PC-9 (cell line): ENCODE measurements around the gene GRAP. TPM values are rescaled to one million over a fixed set of nuclear protein-coding genes. Genes with fewer than 3 reads are reported as not detected.

ENCODE experiments used
- BruUV-seq: library from RNA; stranded (reverse); fragments of 400-500 nt; replicated peaks from 2 replicates; lab custom pipeline; 2021; lab: Mats Ljungman, UMichigan
- CTCF ChIA-PET: fragments of 300-600 bp; sonication (Branson Sonifier 250); formaldehyde crosslinking; loops from one replicate; lab custom pipeline; 2022; ENCODE audit warnings: antibody characterized with exemption; lab: Charles Lee
- POLR2A ChIA-PET: fragments of 300-600 bp; sonication (Branson Sonifier 250); formaldehyde crosslinking; loops from one replicate; lab custom pipeline; 2022; ENCODE audit warnings: antibody characterized with exemption; ENCODE audit not compliant: unreplicated experiment; lab: Charles Lee
- DNase-seq, 2 experiments: peaks; one replicate each; pipeline versions ENCODE4 v3.0.0 to v3.0.0-alpha.2; 2015 to 2022; ENCODE audit warnings: mixed read lengths in 1 of 2
- H2AFZ ChIP-seq: fragments of 200-600 bp; sonication (generic); 2 replicates; pipeline ENCODE4 v1.8.1; 2017; ENCODE audit warnings: antibody characterized with exemption
- H3F3A ChIP-seq: fragments of 200-600 bp; sonication (generic); 2 replicates; pipeline ENCODE4 v1.8.1; 2017; ENCODE audit warnings: antibody characterized with exemption, mild to moderate bottlenecking, low read depth; ENCODE audit not compliant: insufficient read depth
- H3K27ac ChIP-seq: fragments of 200-600 bp; sonication (generic); 2 replicates; pipeline ENCODE4 v1.6.1; 2016; ENCODE audit warnings: mixed run types
- H3K27me3 ChIP-seq: fragments of 200-600 bp; sonication (generic); 2 replicates; pipeline ENCODE4 v1.6.1; 2016; ENCODE audit warnings: low read depth, mixed run types; ENCODE audit not compliant: insufficient read depth
- H3K36me3 ChIP-seq: fragments of 200-600 bp; sonication (generic); 2 replicates; pipeline ENCODE4 v1.6.1; 2016; ENCODE audit warnings: low read depth, mixed run types
- H3K4me1 ChIP-seq: fragments of 200-600 bp; sonication (generic); replicated peaks from 2 replicates; pipeline ENCODE4 v1.6.1; 2016; ENCODE audit warnings: mixed run types; ENCODE audit not compliant: insufficient read depth
- H3K4me2 ChIP-seq: fragments of 200-600 bp; sonication (generic); 2 replicates; pipeline ENCODE4 v1.6.1; 2017; ENCODE audit warnings: mixed run types
- H3K4me3 ChIP-seq: fragments of 200-600 bp; sonication (generic); 2 replicates; pipeline ENCODE4 v1.6.1; 2016; ENCODE audit warnings: mixed run types
- H3K79me2 ChIP-seq: fragments of 200-600 bp; sonication (generic); 2 replicates; pipeline ENCODE4 v1.6.1; 2017; ENCODE audit warnings: low read depth, mixed run types
- H3K9me2 ChIP-seq: fragments of 200-600 bp; sonication (generic); 2 replicates; pipeline ENCODE4 v1.8.1; 2017; ENCODE audit warnings: mild to moderate bottlenecking; ENCODE audit not compliant: insufficient read depth
- H3K9me3 ChIP-seq: fragments of 200-600 bp; sonication (generic); 2 replicates; pipeline ENCODE4 v1.8.1; 2016; ENCODE audit warnings: low read depth; ENCODE audit not compliant: insufficient read depth
- H4K20me1 ChIP-seq: fragments of 200-600 bp; sonication (generic); 2 replicates; pipeline ENCODE4 v1.8.1; 2017; ENCODE audit not compliant: insufficient read depth
- EZH2 ChIP-seq: fragments of 200-600 bp; sonication (generic); IDR thresholded peaks from 2 replicates; pipeline ENCODE4 v1.8.0; 2017; ENCODE audit warnings: antibody characterized with exemption, low read depth
- intact Hi-C: fragments of 100-400 bp; cut with micrococcal nuclease; formaldehyde crosslinking; loops from one replicate; pipeline ENCODE4 v1.10.0; 2022; ENCODE audit not compliant: unreplicated experiment
- total RNA-seq: library from RNA; stranded (reverse); gene quantifications from 2 replicates; pipeline ENCODE4 v1.2.3, GENCODE V29; 2021
- TF ChIP-seq, protein P1 (sequence below): fragments of 200-600 bp; sonication (generic); conservative IDR thresholded peaks from 2 replicates; pipeline ENCODE4 v1.6.1; 2017; ENCODE audit warnings: mixed run types, antibody characterized with exemption, mild to moderate bottlenecking, moderate library complexity

Gene GRAP
- total RNA-seq, 1 experiment from 2014 or later, result 0.48 TPM

DNA sequence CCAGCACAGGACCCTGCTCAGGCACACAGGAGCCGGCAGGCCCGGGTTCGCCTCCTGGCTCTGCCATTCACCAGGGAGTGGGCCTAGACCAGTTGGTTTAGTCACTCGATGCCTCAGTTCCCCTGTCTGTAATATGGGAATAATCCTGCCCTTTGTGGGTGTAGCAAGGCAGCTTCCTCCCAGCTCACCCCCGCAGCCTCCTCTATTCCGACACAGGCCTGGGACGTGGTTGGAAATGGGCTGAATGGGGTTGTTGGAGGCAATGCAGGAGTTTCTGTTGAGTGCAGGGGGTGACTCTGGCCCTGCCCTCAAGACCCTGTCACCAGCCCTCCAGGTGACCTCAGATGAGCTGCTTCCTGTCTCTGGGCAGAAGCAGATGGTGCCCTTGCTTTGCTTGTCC is 75.0 kb downstream of the GRAP start:
- Histone ChIP-seq H3F3A (peaks cover 32% of the 10 kb centered on the region; the same call in 1 of the 2 replicates), H4K20me1 (peaks cover 8% of the 10 kb centered on the region), H3K4me3 (no peak overlapping the region), H3K36me3 (no peaks in the 10 kb centered on the region), H3K9me3 (no peaks in the 10 kb centered on the region), H3K27ac (no peak overlapping the region), H3K27me3 (no peaks in the 10 kb centered on the region), H3K4me1 (peaks cover 39% of the 10 kb centered on the region), H2AFZ (no peak overlapping the region), H3K9me2 (no peaks in the 10 kb centered on the region), H3K79me2 (no peaks in the 10 kb centered on the region), H3K4me2 (no peak overlapping the region)
- BruUV-seq, result no TSS peak
- CTCF ChIA-PET, result no interaction called here
- DNase-seq, result no peak
- POLR2A ChIA-PET, result no interaction called here
- TF ChIP-seq, protein P1, sequence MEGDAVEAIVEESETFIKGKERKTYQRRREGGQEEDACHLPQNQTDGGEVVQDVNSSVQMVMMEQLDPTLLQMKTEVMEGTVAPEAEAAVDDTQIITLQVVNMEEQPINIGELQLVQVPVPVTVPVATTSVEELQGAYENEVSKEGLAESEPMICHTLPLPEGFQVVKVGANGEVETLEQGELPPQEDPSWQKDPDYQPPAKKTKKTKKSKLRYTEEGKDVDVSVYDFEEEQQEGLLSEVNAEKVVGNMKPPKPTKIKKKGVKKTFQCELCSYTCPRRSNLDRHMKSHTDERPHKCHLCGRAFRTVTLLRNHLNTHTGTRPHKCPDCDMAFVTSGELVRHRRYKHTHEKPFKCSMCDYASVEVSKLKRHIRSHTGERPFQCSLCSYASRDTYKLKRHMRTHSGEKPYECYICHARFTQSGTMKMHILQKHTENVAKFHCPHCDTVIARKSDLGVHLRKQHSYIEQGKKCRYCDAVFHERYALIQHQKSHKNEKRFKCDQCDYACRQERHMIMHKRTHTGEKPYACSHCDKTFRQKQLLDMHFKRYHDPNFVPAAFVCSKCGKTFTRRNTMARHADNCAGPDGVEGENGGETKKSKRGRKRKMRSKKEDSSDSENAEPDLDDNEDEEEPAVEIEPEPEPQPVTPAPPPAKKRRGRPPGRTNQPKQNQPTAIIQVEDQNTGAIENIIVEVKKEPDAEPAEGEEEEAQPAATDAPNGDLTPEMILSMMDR, result no peak
- TF ChIP-seq EZH2, result no peak
- intact Hi-C loops, result no loop called here

Other genes with a start within 250 kb of the GRAP start
- gene PRPSAP2, start 188.8 kb downstream of the GRAP start, total RNA-seq, result 37.2 and 50.0 TPM in 2 replicates
- 0.08 and 0.17 TPM in 2 replicates for gene SLC5A10, start 94.8 kb downstream of the GRAP start, total RNA-seq
- gene FAM83G, start 42.2 kb downstream of the GRAP start, total RNA-seq, result 30.2 and 30.4 TPM in 2 replicates
- gene GRAPL, start 80.6 kb upstream of the GRAP start, total RNA-seq, result 0.37 TPM in 1 of 2 replicates, not detected in the other
- 113 TPM in 2 replicates for gene EPN2, start 190.4 kb upstream of the GRAP start, total RNA-seq